GM21717 (cell line): ENCODE measurements around the gene GPN1.
"Not testable (repeated sequence)": the region's sequence is repeated elsewhere in the genome, so short reads cannot be mapped to it uniquely, and the experiment has no call there.

Experiments
- ATAC-seq: cut with Tn5 transposase; IDR thresholded peaks from one replicate; pipeline ENCODE4 v1.9.1; 2021; ENCODE audit warnings: mild to moderate bottlenecking, moderate library complexity; ENCODE audit not compliant: unreplicated experiment

The GPN1 gene

GRCh38 chr2:27628767-27629709 is at the start of gene GPN1, which contains the start of gene CCDC121:
Gene GPN1, plus strand, starts transcription at chr2:27629050. Its CDS starts 9 bp downstream, at chr2:27629059.
Gene CCDC121, minus strand, starts transcription at chr2:27629012. Its CDS starts 1,213 bp downstream, at chr2:27627799.
- ATAC-seq = peak; percentile 95

GRCh38 chr2:27581417-27582128 is 47.3 kb upstream of the GPN1 start:
- no peak for ATAC-seq

- no peak for ATAC-seq
Observed at GRCh38 chr2:27582129-27582694, 46.6 kb upstream of the GPN1 start.

- peak; percentile 88 for ATAC-seq
Observed at GRCh38 chr2:27582695-27583389, 46.0 kb upstream of the GPN1 start, which contains the start of gene ZNF512. Gene ZNF512, plus strand, starts transcription at chr2:27583042. Its CDS starts 71 bp downstream, at chr2:27583113.

- no peak for ATAC-seq
Observed at GRCh38 chr2:27583390-27583915, 45.4 kb upstream of the GPN1 start.

GRCh38 chr2:27584597-27584996 is 44.3 kb upstream of the GPN1 start:
- ATAC-seq = no peak

- no peak for ATAC-seq
Observed at GRCh38 chr2:27587025-27587424, 41.8 kb upstream of the GPN1 start.

- no peak for ATAC-seq
Observed at GRCh38 chr2:27588308-27588707, 40.5 kb upstream of the GPN1 start.

GRCh38 chr2:27591745-27592144 is 37.1 kb upstream of the GPN1 start:
- no peak for ATAC-seq

GRCh38 chr2:27593240-27593639 is 35.6 kb upstream of the GPN1 start:
- ATAC-seq = no peak

- ATAC-seq = not testable (repeated sequence)
Observed at GRCh38 chr2:27594020-27594703, 34.7 kb upstream of the GPN1 start.

GRCh38 chr2:27595412-27595811 is 33.4 kb upstream of the GPN1 start:
- not testable (repeated sequence) for ATAC-seq

GRCh38 chr2:27596627-27597026 is 32.2 kb upstream of the GPN1 start:
- ATAC-seq = no peak

- no peak for ATAC-seq
Observed at GRCh38 chr2:27606611-27607010, 22.2 kb upstream of the GPN1 start.

- ATAC-seq = no peak
Observed at GRCh38 chr2:27613985-27614384, 14.9 kb upstream of the GPN1 start.

- ATAC-seq = no peak
Observed at GRCh38 chr2:27615316-27615715, 13.5 kb upstream of the GPN1 start.

- no peak for ATAC-seq
Observed at GRCh38 chr2:27621524-27621923, 7.3 kb upstream of the GPN1 start.

GRCh38 chr2:27622921-27623384 is 5.9 kb upstream of the GPN1 start:
- ATAC-seq = no peak

GRCh38 chr2:27624943-27625342 is 3.9 kb upstream of the GPN1 start:
- ATAC-seq = no peak

GRCh38 chr2:27626323-27626722 is 2.5 kb upstream of the GPN1 start:
- not testable (repeated sequence) for ATAC-seq
